Measurements from ENCODE around the gene SLC12A9.
"Not testable (repeated sequence)": the region's sequence is repeated elsewhere in the genome, so short reads cannot be mapped to it uniquely, and the experiment has no call there.

Gene SLC12A9

DNA sequence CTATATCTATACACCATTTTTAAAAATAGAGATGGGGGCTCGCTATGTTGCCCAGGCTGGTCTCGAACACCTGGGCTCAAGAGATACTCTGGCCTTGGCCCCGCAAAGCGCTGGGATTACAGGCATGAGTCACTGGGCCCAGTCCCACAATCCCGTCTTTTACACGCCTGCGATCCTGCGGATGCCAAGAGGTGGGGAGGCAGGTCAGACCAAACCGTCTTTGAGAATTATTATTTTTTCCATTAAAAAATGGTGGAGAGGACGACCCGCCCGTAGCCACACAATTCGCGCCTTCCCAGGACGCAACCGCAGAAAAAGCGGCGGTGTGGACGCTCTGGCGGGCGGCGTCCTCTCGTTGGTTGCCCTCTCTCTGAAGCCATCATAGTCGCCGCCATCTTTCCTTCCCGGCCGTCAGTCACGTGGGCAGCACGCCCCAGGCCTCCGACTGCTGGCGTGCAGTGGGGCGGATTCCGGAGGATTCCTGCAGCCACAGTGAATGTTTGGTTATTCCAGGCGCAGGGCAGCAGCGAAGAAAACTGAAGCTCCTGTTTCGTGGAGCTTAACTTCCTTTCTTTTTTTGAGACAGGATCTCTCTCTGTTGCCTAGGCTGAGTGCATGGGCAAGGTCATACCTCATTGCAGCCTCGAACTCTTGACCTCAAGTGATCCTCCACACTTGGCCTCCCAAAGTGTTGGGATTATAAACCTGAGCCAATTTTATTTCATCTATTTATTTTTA, 15.2 kb upstream of the SLC12A9 start:
- no peaks in the 10 kb centered on the region for H3K27me3 ChIP-seq (ENCODE audit: control insufficient read depth in 2 of 2, insufficient read depth in 2 of 2, low read length in 2 of 2)
- H3K27ac ChIP-seq (ENCODE audit: low read depth in 2 of 2, low read length in 2 of 2), result peak overlapping the region; percentile 89
- H3K4me3 ChIP-seq (ENCODE audit: low read length in 2 of 2), result peak overlapping the region; percentile 56 to 71
- H3K4me1 ChIP-seq (ENCODE audit: control insufficient read depth in 2 of 2, insufficient read depth in 2 of 2, low read length in 2 of 2), result peaks cover 9 to 16% of the 10 kb centered on the region in 2 donors
- peak overlapping the region; percentile 54 to 68 for H3K9ac ChIP-seq (ENCODE audit: low read depth in 1 of 2, low read length in 2 of 2)
- H3K36me3 ChIP-seq (ENCODE audit: control insufficient read depth in 2 of 2, insufficient read depth in 2 of 2, low read length in 2 of 2), result no peaks in the 10 kb centered on the region
- H3K9me3 ChIP-seq (ENCODE audit: control insufficient read depth in 2 of 2, low read length in 2 of 2), result no peaks in the 10 kb centered on the region

DNA sequence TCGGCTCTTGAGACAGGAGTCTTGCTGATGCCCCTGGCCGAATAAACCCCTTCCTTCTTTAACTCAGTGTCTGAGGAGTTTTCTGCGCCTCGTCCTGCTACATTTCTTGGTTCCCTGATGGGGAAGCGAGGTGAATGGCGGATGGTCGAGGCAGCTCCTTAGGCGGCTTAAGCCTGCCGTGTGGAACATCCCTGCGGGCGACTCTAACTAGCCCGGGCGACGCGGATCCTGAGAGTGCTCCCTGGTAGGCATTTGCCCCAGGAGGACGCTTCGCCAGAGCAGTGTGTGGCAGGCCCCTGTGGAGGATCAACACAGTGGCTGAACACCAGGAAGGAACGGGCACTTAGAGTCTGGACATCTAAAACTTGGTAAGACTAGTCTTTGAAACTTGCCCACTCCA, 13.2 kb upstream of the SLC12A9 start:
- no peak overlapping the region for H3K9ac ChIP-seq (ENCODE audit: low read depth in 1 of 2, low read length in 2 of 2)
- no peak overlapping the region for H3K4me3 ChIP-seq (ENCODE audit: low read length in 2 of 2)

DNA sequence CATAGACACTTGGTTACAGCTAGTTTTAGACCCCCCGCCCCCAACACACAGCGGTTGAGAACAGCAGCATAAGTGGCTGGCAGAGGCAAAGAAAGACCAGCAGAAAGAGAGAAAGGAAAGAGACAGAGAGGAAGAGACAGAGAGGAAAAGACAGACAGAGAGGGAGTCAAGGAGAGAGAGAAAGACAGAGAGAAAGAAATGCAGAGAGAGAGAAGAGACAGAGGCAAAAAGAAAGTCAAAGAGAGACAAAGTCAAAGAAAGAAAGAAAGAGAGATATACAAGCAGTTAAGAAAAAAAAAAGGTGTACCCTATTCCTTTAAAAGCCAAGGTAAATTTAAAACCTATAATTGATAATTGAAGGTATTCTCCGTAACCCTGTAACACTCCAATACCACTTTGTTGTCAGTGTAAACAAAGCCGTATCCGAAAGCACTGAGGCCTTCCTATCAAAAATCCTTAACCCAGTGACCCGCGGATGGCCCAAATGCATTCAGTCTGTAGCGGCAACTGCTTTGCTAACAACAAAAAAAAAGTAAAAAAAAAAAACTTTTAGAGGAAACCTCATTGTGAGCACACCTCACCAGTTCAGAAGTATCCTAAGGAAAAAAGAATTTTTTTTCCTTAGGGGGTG, 11.9 kb upstream of the SLC12A9 start:
- H3K27ac ChIP-seq (ENCODE audit: low read depth in 2 of 2, low read length in 2 of 2), result no peak overlapping the region
- H3K9me3 ChIP-seq (ENCODE audit: control insufficient read depth in 2 of 2, low read length in 2 of 2), result no peaks in the 10 kb centered on the region
- peaks cover 9 to 16% of the 10 kb centered on the region in 2 donors for H3K4me1 ChIP-seq (ENCODE audit: control insufficient read depth in 2 of 2, insufficient read depth in 2 of 2, low read length in 2 of 2)
- no peaks in the 10 kb centered on the region for H3K27me3 ChIP-seq (ENCODE audit: control insufficient read depth in 2 of 2, insufficient read depth in 2 of 2, low read length in 2 of 2)
- no peak overlapping the region for H3K4me3 ChIP-seq (ENCODE audit: low read length in 2 of 2)
- H3K36me3 ChIP-seq (ENCODE audit: control insufficient read depth in 2 of 2, insufficient read depth in 2 of 2, low read length in 2 of 2), result no peaks in the 10 kb centered on the region
- no peak overlapping the region for H3K9ac ChIP-seq (ENCODE audit: low read depth in 1 of 2, low read length in 2 of 2)

More for the DNA sequence above, 13.2 kb upstream of the SLC12A9 start:
- no peaks in the 10 kb centered on the region for H3K9me3 ChIP-seq (ENCODE audit: control insufficient read depth in 2 of 2, low read length in 2 of 2)
- H3K36me3 ChIP-seq (ENCODE audit: control insufficient read depth in 2 of 2, insufficient read depth in 2 of 2, low read length in 2 of 2), result no peaks in the 10 kb centered on the region
- no peaks in the 10 kb centered on the region for H3K27me3 ChIP-seq (ENCODE audit: control insufficient read depth in 2 of 2, insufficient read depth in 2 of 2, low read length in 2 of 2)
- peaks cover 9 to 16% of the 10 kb centered on the region in 2 donors for H3K4me1 ChIP-seq (ENCODE audit: control insufficient read depth in 2 of 2, insufficient read depth in 2 of 2, low read length in 2 of 2)
- no peak overlapping the region for H3K27ac ChIP-seq (ENCODE audit: low read depth in 2 of 2, low read length in 2 of 2)

DNA sequence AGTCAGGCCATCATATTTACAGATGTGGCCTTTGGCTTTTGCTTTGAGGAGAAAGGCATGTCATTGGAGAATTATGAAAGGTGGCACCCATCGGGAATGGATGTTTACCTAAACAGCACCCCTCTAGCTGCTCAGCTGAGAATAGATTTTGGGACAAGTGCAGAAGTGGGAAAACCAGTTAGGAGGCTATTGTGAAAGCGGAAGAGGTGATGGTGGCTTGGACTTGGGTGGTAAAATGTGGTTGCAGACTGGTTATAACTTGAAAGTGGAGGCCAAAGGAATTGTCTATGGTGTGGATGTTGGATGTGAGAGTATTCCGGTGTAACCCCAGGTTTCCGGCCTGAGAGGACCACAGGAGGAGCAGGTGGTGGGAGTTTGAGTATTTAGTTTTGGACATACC, 5.2 kb upstream of the SLC12A9 start:
- H3K9ac ChIP-seq (ENCODE audit: low read depth in 1 of 2, low read length in 2 of 2), result no peak overlapping the region
- peaks cover 6 to 9% of the 10 kb centered on the region in 2 donors for H3K4me1 ChIP-seq (ENCODE audit: control insufficient read depth in 2 of 2, insufficient read depth in 2 of 2, low read length in 2 of 2)
- H3K36me3 ChIP-seq (ENCODE audit: control insufficient read depth in 2 of 2, insufficient read depth in 2 of 2, low read length in 2 of 2), result no peaks in the 10 kb centered on the region
- H3K27me3 ChIP-seq (ENCODE audit: control insufficient read depth in 2 of 2, insufficient read depth in 2 of 2, low read length in 2 of 2), result no peaks in the 10 kb centered on the region
- no peak overlapping the region for H3K27ac ChIP-seq (ENCODE audit: low read depth in 2 of 2, low read length in 2 of 2)
- H3K4me3 ChIP-seq (ENCODE audit: low read length in 2 of 2), result no peak overlapping the region
- no peaks in the 10 kb centered on the region for H3K9me3 ChIP-seq (ENCODE audit: control insufficient read depth in 2 of 2, low read length in 2 of 2)

DNA sequence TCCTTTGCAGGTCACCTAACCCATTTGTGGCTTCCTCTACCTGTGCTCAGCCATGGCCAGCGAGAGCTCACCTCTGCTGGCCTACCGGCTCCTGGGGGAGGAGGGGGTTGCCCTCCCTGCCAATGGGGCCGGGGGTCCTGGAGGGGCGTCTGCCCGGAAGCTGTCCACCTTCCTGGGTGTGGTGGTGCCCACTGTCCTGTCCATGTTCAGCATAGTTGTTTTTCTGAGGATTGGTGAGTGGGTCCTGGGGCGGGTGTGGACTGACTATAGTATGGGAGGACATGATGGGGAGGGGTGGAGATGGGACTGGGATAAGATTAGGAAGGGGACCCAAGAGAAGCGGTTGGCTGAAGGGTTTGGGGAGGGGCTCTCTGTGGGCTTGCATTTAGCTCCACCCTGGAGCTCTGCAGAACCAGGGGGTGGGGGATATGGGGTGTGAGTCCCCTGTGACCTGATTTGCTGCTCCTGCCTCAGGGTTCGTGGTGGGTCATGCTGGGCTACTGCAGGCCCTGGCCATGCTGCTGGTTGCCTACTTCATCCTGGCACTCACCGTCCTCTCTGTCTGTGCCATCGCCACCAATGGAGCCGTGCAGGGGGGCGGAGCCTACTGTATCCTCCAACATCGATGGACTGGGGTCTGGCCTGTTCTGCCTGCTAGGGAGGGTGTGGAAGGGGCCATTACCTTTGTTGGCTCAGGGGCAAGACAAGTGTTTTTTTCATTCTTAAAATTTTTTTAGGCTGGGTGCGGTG, 1.8 kb downstream of the SLC12A9 start:
- Histone ChIP-seq H3K4me1 (ENCODE audit: control insufficient read depth in 2 of 2, insufficient read depth in 2 of 2, low read length in 2 of 2) (peaks cover 11 to 14% of the 10 kb centered on the region in 2 donors), H3K27ac (ENCODE audit: low read depth in 2 of 2, low read length in 2 of 2) (no peak overlapping the region)

DNA sequence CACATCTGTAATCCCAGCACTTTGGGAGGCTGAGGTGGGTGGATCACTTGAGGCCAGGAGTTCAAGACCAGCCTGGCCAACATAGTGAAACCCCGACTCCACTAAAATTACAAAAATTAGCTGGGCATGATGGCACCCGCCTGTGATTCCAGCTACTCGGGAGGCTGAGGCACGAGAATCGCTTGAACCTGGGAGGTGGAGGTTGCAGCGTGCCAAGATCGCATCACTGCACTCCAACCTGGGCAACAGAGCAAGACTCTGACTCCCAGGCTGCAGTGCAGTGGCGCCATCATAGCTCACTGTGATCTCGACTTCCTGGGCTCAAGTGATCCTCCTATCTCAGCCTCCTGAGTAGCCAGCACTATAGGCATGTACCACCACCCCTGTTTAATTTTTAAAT, 2.4 kb downstream of the SLC12A9 start:
- H3K27ac ChIP-seq (ENCODE audit: low read depth in 2 of 2, low read length in 2 of 2); H3K4me3 ChIP-seq (ENCODE audit: low read length in 2 of 2); H3K27me3 ChIP-seq (ENCODE audit: control insufficient read depth in 2 of 2, insufficient read depth in 2 of 2, low read length in 2 of 2); H3K9ac ChIP-seq (ENCODE audit: low read depth in 1 of 2, low read length in 2 of 2); H3K9me3 ChIP-seq (ENCODE audit: control insufficient read depth in 2 of 2, low read length in 2 of 2): not testable (repeated sequence)
- H3K4me1 ChIP-seq (ENCODE audit: control insufficient read depth in 2 of 2, insufficient read depth in 2 of 2, low read length in 2 of 2), result peaks cover 11 to 14% of the 10 kb centered on the region in 2 donors
- H3K36me3 ChIP-seq (ENCODE audit: control insufficient read depth in 2 of 2, insufficient read depth in 2 of 2, low read length in 2 of 2), result peaks cover 4 to 11% of the 10 kb centered on the region in 2 donors

More for the DNA sequence above, 1.8 kb downstream of the SLC12A9 start:
- H3K9me3 ChIP-seq (ENCODE audit: control insufficient read depth in 2 of 2, low read length in 2 of 2), result no peaks in the 10 kb centered on the region
- peaks cover 4 to 8% of the 10 kb centered on the region in 2 donors for H3K36me3 ChIP-seq (ENCODE audit: control insufficient read depth in 2 of 2, insufficient read depth in 2 of 2, low read length in 2 of 2)
- H3K4me3 ChIP-seq (ENCODE audit: low read length in 2 of 2), result no peak overlapping the region
- no peak overlapping the region for H3K9ac ChIP-seq (ENCODE audit: low read depth in 1 of 2, low read length in 2 of 2)
- no peaks in the 10 kb centered on the region for H3K27me3 ChIP-seq (ENCODE audit: control insufficient read depth in 2 of 2, insufficient read depth in 2 of 2, low read length in 2 of 2)

DNA sequence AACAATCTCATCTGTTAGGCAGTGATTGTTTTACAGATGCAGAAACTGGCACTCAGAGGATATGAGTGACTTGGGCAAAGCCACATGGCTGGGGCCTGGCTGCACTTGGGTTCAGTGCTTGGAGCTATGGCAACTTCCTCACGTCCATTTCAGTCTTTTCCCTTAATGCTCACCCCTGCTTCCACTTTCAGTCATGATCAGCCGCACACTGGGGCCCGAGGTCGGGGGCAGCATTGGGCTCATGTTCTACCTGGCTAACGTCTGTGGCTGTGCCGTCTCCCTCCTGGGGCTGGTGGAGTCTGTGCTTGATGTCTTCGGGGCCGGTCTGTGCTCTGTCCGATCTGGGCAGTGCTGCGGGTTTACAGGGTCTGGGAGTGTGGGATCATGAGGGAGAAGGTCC, 3.0 kb downstream of the SLC12A9 start:
- Histone ChIP-seq H3K9ac (ENCODE audit: low read depth in 1 of 2, low read length in 2 of 2) (no peak overlapping the region), H3K36me3 (ENCODE audit: control insufficient read depth in 2 of 2, insufficient read depth in 2 of 2, low read length in 2 of 2) (peaks cover 9 to 17% of the 10 kb centered on the region in 2 donors), H3K4me3 (ENCODE audit: low read length in 2 of 2) (no peak overlapping the region), H3K27ac (ENCODE audit: low read depth in 2 of 2, low read length in 2 of 2) (no peak overlapping the region), H3K9me3 (ENCODE audit: control insufficient read depth in 2 of 2, low read length in 2 of 2) (no peaks in the 10 kb centered on the region), H3K27me3 (ENCODE audit: control insufficient read depth in 2 of 2, insufficient read depth in 2 of 2, low read length in 2 of 2) (no peaks in the 10 kb centered on the region), H3K4me1 (ENCODE audit: control insufficient read depth in 2 of 2, insufficient read depth in 2 of 2, low read length in 2 of 2) (peaks cover 11 to 14% of the 10 kb centered on the region in 2 donors)

DNA sequence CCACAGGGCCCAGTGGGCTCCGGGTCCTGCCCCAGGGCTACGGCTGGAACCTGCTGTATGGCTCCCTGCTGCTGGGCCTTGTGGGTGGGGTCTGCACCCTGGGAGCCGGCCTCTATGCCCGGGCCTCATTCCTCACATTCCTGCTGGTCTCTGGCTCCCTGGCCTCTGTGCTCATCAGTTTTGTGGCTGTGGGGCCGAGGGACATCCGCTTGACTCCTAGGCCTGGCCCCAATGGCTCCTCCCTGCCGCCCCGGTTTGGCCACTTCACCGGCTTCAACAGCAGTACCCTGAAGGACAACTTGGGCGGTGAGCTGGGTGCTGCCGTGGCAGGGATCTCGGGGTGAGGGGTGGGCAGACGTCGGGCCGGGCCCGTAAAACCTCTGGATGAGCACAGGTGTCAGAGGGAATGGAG, 4.4 kb downstream of the SLC12A9 start:
- Histone ChIP-seq H3K4me3 (ENCODE audit: low read length in 2 of 2) (no peak overlapping the region), H3K4me1 (ENCODE audit: control insufficient read depth in 2 of 2, insufficient read depth in 2 of 2, low read length in 2 of 2) (peaks cover 9 to 10% of the 10 kb centered on the region in 2 donors), H3K9ac (ENCODE audit: low read depth in 1 of 2, low read length in 2 of 2) (no peak overlapping the region), H3K27me3 (ENCODE audit: control insufficient read depth in 2 of 2, insufficient read depth in 2 of 2, low read length in 2 of 2) (no peaks in the 10 kb centered on the region), H3K9me3 (ENCODE audit: control insufficient read depth in 2 of 2, low read length in 2 of 2) (no peaks in the 10 kb centered on the region), H3K27ac (ENCODE audit: low read depth in 2 of 2, low read length in 2 of 2) (no peak overlapping the region), H3K36me3 (ENCODE audit: control insufficient read depth in 2 of 2, insufficient read depth in 2 of 2, low read length in 2 of 2) (peaks cover 9 to 26% of the 10 kb centered on the region in 2 donors)

DNA sequence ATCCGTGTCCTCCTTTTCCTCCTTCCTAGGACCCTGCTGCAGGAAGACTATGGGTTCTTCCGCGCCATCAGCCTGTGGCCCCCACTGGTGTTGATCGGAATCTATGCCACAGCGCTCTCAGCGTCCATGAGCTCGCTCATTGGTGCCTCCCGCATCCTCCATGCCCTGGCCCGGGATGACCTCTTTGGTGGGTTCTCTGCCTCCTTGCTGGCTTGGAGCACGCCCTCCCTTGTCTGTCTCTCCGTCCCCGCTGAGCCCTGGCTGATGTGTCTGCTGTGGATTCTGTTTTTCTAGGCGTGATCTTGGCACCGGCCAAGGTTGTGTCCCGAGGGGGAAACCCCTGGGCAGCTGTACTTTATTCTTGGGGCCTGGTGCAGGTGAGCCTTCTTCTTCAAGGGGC, 7.3 kb downstream of the SLC12A9 start:
- Histone ChIP-seq H3K36me3 (ENCODE audit: control insufficient read depth in 2 of 2, insufficient read depth in 2 of 2, low read length in 2 of 2) (peaks cover 9 to 29% of the 10 kb centered on the region in 2 donors), H3K4me1 (ENCODE audit: control insufficient read depth in 2 of 2, insufficient read depth in 2 of 2, low read length in 2 of 2) (no peaks in the 10 kb centered on the region), H3K4me3 (ENCODE audit: low read length in 2 of 2) (no peak overlapping the region), H3K27me3 (ENCODE audit: control insufficient read depth in 2 of 2, insufficient read depth in 2 of 2, low read length in 2 of 2) (no peaks in the 10 kb centered on the region), H3K27ac (ENCODE audit: low read depth in 2 of 2, low read length in 2 of 2) (no peak overlapping the region), H3K9ac (ENCODE audit: low read depth in 1 of 2, low read length in 2 of 2) (no peak overlapping the region), H3K9me3 (ENCODE audit: control insufficient read depth in 2 of 2, low read length in 2 of 2) (no peaks in the 10 kb centered on the region)

Measured in mucosa of rectum (tissue), 2 donors.